ENCODE data around the gene LGALS16.
"Not testable (repeated sequence)": the region's sequence is repeated elsewhere in the genome, so short reads cannot be mapped to it uniquely, and the experiment has no call there.

Gene LGALS16

GRCh38 chr19:39679056-39679790, 23.5 kb downstream of the LGALS16 start:
- no peak for DNase-seq

- DNase-seq, result no peak
These were observed 24.1 kb downstream of the LGALS16 start for GRCh38 chr19:39679791-39680168.

DNA sequence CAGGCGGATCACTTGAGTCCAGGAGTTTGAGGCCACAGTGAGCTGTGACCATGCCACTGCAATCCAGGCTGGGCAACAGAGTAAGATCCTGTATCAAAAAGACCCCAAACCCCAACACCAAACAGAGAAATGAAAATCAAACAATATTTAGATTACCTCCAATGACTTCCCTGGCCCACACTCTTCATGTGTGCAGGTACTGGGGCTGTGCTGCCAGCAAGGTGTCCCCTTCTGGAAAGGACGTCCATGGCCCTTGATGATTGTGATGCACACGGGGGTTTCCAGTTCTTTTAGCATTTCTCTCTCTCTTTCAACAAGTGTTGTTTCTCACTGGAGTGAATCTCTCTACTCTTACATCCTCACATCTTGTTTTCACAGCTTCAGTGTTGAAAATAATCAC, 24.9 kb downstream of the LGALS16 start:
- DNase-seq, result no peak

GRCh38 chr19:39681416-39681815, 25.7 kb downstream of the LGALS16 start:
- no peak for DNase-seq

DNA sequence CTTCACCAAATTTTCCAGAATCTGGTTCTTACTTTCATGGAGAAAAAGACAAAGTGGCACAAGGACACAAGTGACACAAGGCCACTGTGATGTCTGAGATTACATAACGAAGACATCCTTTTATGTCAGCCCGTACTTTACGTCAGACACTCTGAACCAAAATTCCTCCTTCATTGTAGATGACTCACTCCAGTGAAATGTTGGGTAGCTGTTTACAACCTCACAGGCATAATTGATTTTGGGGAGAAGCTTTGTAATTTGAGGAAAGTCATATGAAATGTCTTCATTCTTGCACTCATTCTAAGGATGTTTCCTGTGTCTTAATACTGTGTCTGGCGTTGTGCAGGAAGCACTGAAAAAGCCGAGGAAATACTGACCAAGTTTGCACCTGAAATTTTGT, 28.6 kb downstream of the LGALS16 start:
- DNase-seq, result no peak

- DNase-seq, result no peak
These were observed 31.0 kb downstream of the LGALS16 start for GRCh38 chr19:39686739-39687138.

GRCh38 chr19:39688637-39689036, 32.9 kb downstream of the LGALS16 start:
- DNase-seq, result not testable (repeated sequence)

DNA sequence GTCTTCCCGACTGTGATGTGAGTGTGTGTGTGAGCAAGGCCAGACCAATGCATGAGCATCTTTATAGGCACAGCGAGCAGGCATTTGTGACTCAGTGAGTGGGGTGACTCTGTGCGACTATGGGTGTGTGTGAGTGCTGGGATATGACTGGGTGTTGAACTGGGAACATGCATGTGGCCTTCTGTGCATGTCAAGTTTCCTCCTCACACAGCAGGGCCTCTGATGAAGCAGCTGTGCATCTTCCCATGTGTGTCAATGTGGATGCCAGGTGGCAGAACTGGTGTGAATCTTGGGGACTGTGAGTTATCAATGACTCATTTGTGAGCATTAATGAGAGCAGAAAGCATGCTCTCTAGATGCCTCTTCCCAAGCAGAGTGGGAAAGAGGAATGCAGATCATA, 36.5 kb downstream of the LGALS16 start:
- DNase-seq, result no peak

- DNase-seq, result no peak
These were observed 37.1 kb downstream of the LGALS16 start for GRCh38 chr19:39692822-39693221.

- no peak for DNase-seq
These were observed 40.0 kb downstream of the LGALS16 start for GRCh38 chr19:39695759-39696158.

GRCh38 chr19:39696387-39696786, 40.7 kb downstream of the LGALS16 start:
- no peak for DNase-seq

- no peak for DNase-seq
These were observed 42.8 kb downstream of the LGALS16 start for GRCh38 chr19:39698535-39698934.

DNA sequence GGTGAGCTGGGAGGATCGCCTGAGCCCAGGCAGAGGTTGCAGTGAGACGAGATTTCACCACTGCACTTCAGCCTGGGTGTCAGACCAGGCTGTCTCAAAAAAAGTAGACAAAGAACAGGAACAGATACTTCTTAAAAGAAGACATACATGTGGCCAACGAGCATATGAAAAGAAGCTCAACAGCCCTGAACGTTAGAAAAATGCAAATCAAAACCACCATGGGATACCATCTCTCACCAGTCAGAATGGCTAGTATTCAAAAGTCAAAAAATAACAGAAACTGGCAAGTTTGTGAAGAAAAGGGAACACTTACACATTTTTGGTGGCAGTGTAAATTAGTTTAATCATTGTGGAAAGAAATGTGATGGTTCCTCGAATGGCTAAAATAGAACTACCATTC, 45.6 kb downstream of the LGALS16 start:
- DNase-seq, result no peak

DNA sequence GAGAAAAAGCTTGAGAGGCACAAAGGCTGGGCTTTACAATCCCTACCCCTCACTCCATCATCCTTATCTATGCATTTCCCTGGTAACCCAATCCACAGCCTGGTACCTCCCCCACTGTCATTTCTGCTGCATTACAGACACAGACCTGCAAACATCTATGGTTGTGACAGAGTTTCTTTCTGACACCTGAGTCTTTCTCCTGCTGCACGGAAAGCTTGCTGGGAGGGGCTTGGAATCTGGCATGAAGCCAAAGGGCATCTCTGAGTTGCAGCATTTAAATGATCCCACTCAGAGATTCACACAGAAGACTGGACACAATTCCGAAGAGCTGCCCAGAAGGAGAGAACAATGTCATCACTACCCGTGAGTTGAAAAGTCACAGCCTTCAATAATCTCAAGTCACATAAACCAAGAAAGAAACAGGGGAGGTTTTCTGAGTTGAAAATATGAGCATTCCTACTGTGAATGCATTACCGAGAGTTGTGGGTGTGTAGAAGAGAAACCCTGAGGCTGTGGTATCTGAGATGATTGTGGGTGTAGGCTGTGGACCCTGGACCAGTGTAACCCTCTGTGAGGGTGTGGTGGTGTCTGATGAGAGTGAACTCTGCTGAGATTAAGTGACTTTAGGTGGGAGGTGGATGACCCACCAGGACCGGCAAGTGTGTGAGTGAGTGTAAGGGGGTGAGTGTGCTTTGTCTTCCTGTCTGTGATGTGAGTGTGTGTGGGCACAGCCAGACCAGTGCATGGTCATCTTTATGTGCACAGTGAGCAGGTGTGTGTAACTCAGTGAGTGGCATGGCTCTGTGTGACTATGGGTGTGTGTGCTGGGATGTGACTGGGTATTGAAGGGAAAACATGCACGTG, 48.7 kb downstream of the LGALS16 start, which contains the start of gene LGALS14:
Gene LGALS14, plus strand, starts transcription at position 301 of the 864 bp plus-strand sequence. Its CDS starts 48 bp downstream, at position 349.
- DNase-seq, result no peak

- no peak for DNase-seq
These were observed 50.0 kb downstream of the LGALS16 start for GRCh38 chr19:39705578-39706188.

DNA sequence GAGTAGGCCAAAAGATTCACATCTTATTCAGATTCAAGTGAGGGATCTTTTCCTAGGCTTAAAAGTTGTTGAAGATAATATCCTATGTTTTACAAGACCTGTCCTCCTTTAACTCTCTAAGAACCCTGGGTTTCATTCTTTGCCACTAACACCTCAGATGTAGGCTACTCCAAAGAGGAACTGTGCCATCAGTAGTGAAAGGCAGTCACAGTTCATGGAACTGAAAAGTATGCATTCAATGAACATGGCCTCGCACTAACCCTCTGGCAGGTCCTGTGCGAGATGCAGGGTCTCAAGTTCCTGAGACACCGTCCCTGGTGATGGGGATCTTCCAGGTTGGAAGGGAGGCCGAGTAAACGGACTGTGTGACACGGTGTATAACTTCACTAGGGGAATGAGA, 52.9 kb downstream of the LGALS16 start:
- DNase-seq, result no peak

DNA sequence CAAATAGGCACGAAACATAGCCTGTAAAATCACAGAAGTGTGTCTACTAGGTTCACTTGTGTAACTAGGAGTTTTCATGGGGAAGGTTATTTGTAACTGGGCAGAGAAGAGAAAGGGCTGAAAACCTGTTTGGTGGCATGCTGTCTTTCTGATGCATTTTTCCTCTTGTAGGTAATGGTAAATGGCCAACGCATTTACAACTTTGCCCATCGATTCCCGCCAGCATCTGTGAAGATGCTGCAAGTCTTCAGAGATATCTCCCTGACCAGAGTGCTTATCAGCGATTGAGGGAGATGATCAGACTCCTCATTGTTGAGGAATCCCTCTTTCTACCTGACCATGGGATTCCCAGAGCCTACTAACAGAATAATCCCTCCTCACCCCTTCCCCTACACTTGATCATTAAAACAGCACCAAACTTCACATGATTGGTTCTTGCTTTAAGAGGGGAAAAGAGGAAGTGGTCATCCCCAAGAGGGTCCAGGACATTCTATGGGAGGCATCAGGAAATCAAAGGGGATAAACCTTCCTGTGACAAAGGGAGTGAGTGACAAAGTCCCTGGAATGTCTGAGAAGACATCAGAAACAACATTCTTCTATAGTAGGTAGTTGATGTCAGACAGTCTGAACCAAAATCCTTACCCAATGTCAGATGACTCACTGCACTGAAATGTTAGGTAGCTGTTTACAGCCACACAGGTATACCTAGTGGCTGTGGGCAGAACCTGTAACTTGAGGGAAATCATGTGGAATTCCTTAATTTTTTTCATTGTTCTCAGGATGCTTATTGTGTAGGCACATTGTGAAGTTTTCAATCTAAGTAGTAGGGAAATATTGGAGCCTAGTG, 53.5 kb downstream of the LGALS16 start:
- no peak for DNase-seq
